Activated CD8-positive, alpha-beta memory T cell treated with anti-CD3 and anti-CD28 coated beads, Interleukin-2, amount 50 U/mL, for 4 hours (primary cell): Measurements from ENCODE around the gene AGAP5.

Experiments
- DNase-seq: peaks from one replicate; pipeline ENCODE4 v3.0.0-alpha.2; 2020

AGAP5 gene

DNA sequence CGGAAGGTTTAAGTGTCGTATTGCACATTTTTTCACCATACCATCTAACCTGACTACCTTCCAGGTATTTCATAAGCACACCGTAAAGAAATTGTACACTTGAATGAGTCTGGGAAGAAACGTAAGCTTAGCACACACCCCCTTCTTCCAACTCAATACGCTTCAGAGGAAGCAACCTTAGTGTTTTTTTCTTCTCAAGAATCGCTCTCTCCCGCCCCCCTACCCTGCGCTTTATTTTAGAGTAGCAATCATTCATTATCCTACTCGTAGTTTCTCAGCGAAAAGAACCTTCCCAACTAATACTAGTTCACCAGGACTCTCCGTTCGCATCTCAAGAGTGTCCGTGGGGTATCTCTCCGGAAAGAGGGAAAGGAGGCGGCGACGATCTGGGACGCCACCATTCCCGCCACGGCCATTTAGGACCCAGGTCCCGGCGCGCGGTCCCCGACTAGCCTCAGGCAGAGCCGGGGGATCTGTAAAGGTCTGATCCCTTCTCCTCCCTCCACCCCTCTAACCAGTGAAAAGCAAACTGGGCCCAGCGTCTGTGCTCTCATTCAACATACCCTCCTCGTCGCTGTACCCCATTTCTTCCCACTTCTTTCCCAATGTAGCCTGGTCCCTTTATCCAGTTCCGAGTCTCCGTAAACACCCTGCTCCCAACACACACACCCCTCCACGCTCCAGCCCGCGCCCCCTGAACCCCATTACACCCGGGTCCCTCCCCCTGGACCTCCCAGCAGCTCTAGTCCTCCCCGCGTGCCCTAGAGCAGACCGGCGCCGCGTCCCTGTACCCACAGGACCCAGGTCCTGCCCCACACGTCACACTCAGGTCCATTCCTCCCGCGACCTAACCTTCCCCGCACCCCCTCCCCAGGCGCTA is 72.7 kb downstream of the AGAP5 start:
- DNase-seq: peak; percentile 26
